Cerebellar nuclear complex (tissue), 1 donor: ENCODE measurements around the gene ANKRD29.

Experiments
- DNase-seq, 2 experiments: peaks; one replicate each; lab custom pipeline; 2025; lab: John Stamatoyannopoulos, UW

ANKRD29 gene

GRCh38 chr18:23684515-23685197 lies 21.9 kb upstream of the ANKRD29 start:
- no peak for DNase-seq

GRCh38 chr18:23683671-23684070 lies 21.0 kb upstream of the ANKRD29 start:
- no peak for DNase-seq

GRCh38 chr18:23683155-23683554 lies 20.4 kb upstream of the ANKRD29 start:
- DNase-seq = no peak

GRCh38 chr18:23682472-23682871 lies 19.8 kb upstream of the ANKRD29 start:
- no peak for DNase-seq

GRCh38 chr18:23682045-23682444 lies 19.3 kb upstream of the ANKRD29 start:
- no peak for DNase-seq

GRCh38 chr18:23675896-23676295 lies 13.2 kb upstream of the ANKRD29 start:
- no peak for DNase-seq

GRCh38 chr18:23675236-23675635 lies 12.5 kb upstream of the ANKRD29 start:
- DNase-seq = no peak

- DNase-seq = no peak
Measured at GRCh38 chr18:23673725-23674124, 11.0 kb upstream of the ANKRD29 start.

GRCh38 chr18:23671564-23671963 lies 8.9 kb upstream of the ANKRD29 start:
- DNase-seq = no peak

- no peak for DNase-seq
Measured at GRCh38 chr18:23669804-23670405, 7.2 kb upstream of the ANKRD29 start.

GRCh38 chr18:23669202-23669766 lies 6.6 kb upstream of the ANKRD29 start:
- no peak for DNase-seq

- DNase-seq = no peak
Measured at GRCh38 chr18:23668731-23669130, 6.0 kb upstream of the ANKRD29 start.

GRCh38 chr18:23667114-23667513 lies 4.4 kb upstream of the ANKRD29 start:
- DNase-seq = no peak

- no peak for DNase-seq
Measured at GRCh38 chr18:23664674-23665073, 2.0 kb upstream of the ANKRD29 start.

GRCh38 chr18:23661735-23662308 lies 889 bp downstream of the ANKRD29 start:
- DNase-seq = no peak

GRCh38 chr18:23658285-23658684 lies 4.4 kb downstream of the ANKRD29 start:
- DNase-seq = no peak

- no peak for DNase-seq
Measured at GRCh38 chr18:23652232-23652631, 10.5 kb downstream of the ANKRD29 start.

- DNase-seq = no peak
Measured at GRCh38 chr18:23650968-23651927, 11.5 kb downstream of the ANKRD29 start.

- DNase-seq = no peak
Measured at GRCh38 chr18:23648940-23649607, 13.6 kb downstream of the ANKRD29 start.

- no peak for DNase-seq
Measured at GRCh38 chr18:23648456-23648855, 14.3 kb downstream of the ANKRD29 start.

- no peak for DNase-seq
Measured at GRCh38 chr18:23646282-23646681, 16.4 kb downstream of the ANKRD29 start.
